Stimulated activated CD4-positive, alpha-beta T cell treated with anti-CD3 and anti-CD28 coated beads, Interleukin-2, amount 100 ng/mL, for 24 hours (primary cell): ENCODE data around the gene CAMK2B.

ENCODE experiments used
- DNase-seq, 2 donors: peaks; one replicate each; pipeline ENCODE4 v3.0.0-alpha.2; 2020

Gene CAMK2B

GRCh38 chr7:44329081-44329480 lies 3.7 kb upstream of the CAMK2B start:
- DNase-seq: no peak

- no peak for DNase-seq
These were observed 2.6 kb upstream of the CAMK2B start for GRCh38 chr7:44327981-44328380.

- no peak for DNase-seq
These were observed 1.1 kb upstream of the CAMK2B start for GRCh38 chr7:44326261-44327125.

GRCh38 chr7:44325811-44326241 lies 432 bp upstream of the CAMK2B start:
- DNase-seq: no peak

GRCh38 chr7:44324481-44325200 lies 753 bp downstream of the CAMK2B start:
- no peak for DNase-seq

- no peak for DNase-seq
These were observed 1.3 kb downstream of the CAMK2B start for GRCh38 chr7:44324204-44324480.

GRCh38 chr7:44323381-44324203 lies 1.8 kb downstream of the CAMK2B start:
- DNase-seq: no peak

GRCh38 chr7:44322631-44323363 lies 2.6 kb downstream of the CAMK2B start:
- no peak for DNase-seq

- DNase-seq: no peak
These were observed 3.6 kb downstream of the CAMK2B start for GRCh38 chr7:44321796-44322195.

- DNase-seq: no peak
These were observed 4.5 kb downstream of the CAMK2B start for GRCh38 chr7:44320794-44321371.

GRCh38 chr7:44320141-44320540 lies 5.3 kb downstream of the CAMK2B start:
- no peak for DNase-seq

GRCh38 chr7:44318332-44318731 lies 7.1 kb downstream of the CAMK2B start:
- no peak for DNase-seq

GRCh38 chr7:44315301-44315903 lies 10.0 kb downstream of the CAMK2B start:
- DNase-seq: no peak

- no peak for DNase-seq
These were observed 11.8 kb downstream of the CAMK2B start for GRCh38 chr7:44313621-44314031.

GRCh38 chr7:44313016-44313415 lies 12.4 kb downstream of the CAMK2B start:
- DNase-seq: no peak

GRCh38 chr7:44311561-44312495 lies 13.6 kb downstream of the CAMK2B start:
- DNase-seq: no peak

GRCh38 chr7:44310221-44310848 lies 15.1 kb downstream of the CAMK2B start:
- DNase-seq: no peak

GRCh38 chr7:44309271-44310091 lies 15.9 kb downstream of the CAMK2B start:
- DNase-seq: peak; percentile 51 to 67

GRCh38 chr7:44308596-44309270 lies 16.7 kb downstream of the CAMK2B start:
- DNase-seq: no peak
